SU-DHL-6 (cell line): Measurements from ENCODE around the gene MXD1.

Source experiments
- CTCF ChIP-seq: fragments of 200-600 bp; sonication (generic); IDR thresholded peaks from one replicate; pipeline ENCODE4 v1.5.1; 2017; ENCODE audit warnings: antibody characterized with exemption, mild to moderate bottlenecking, low read length, moderate library complexity; ENCODE audit not compliant: insufficient read depth, poor library complexity, severe bottlenecking
- EZH2phosphoT487 ChIP-seq: fragments of 200-600 bp; sonication (generic), shearing (Covaris generic); conservative IDR thresholded peaks from 2 replicates; pipeline ENCODE4 v1.6.1; 2018; ENCODE audit warnings: mild to moderate bottlenecking, antibody characterized with exemption, low read length, moderate library complexity, mixed read lengths

GRCh38 chr2:69975853-69976462 is 61.0 kb downstream of the MXD1 start:
- no peak for TF ChIP-seq CTCF
- TF ChIP-seq EZH2phosphoT487: no peak
